ENCODE data around the gene VASP. TPM values are rescaled to one million over a fixed set of nuclear protein-coding genes. Genes with fewer than 3 reads are reported as not detected.

VASP gene
- total and polyA plus RNA-seq, 2 donors (not counting 3 experiments of a cell fraction or from before 2014, with no cell fraction given) = 94.3 to 154 TPM

GRCh38 chr19:45574526-45574925, 67.2 kb downstream of the VASP start:
- H3K4me1 ChIP-seq (ENCODE audit: control insufficient read depth, extremely low read depth, insufficient read depth, low read length) = peaks cover 2% of the 10 kb centered on the region
- intact Hi-C loops (cut with micrococcal nuclease) (no loop called here), dilution Hi-C loops (cut with MboI; ENCODE audit: extremely low pct_ligation_motif_present, low sequenced_read_pairs) (no loop called here)
- H3K9ac ChIP-seq (replicated peaks; ENCODE audit: extremely low read depth, insufficient read depth, low read length) = no peak overlapping the region
- H3K9me1 ChIP-seq (replicated peaks; ENCODE audit: control insufficient read depth, extremely low read depth, insufficient read depth, low read length) = no peaks in the 10 kb centered on the region
- BruUV-seq (replicated peaks) = no TSS peak
- no peak overlapping the region for H3K4me2 ChIP-seq (ENCODE audit: insufficient read depth, low read length)
- no peak for TF ChIP-seq POLR2A (IDR thresholded peaks at IDR 0.05; ENCODE audit: low read depth, low read length)
- TF ChIP-seq CTCF (IDR thresholded peaks at IDR 0.05; ENCODE audit: extremely low read depth in 1 of 2, insufficient read depth in 1 of 2, low read depth in 1 of 2, low read length in 2 of 2) = no peak
- no peak for TF ChIP-seq JUN (IDR thresholded peaks at IDR 0.05; ENCODE audit: borderline replicate concordance, insufficient read depth, insufficient read length, low read depth)
- no peak for TF ChIP-seq MAX (IDR thresholded peaks at IDR 0.05; ENCODE audit: insufficient read depth, insufficient read length)
- TF ChIP-seq EZH2 (IDR thresholded peaks at IDR 0.05; ENCODE audit: borderline replicate concordance, low read depth, low read length, severe bottlenecking) = no peak
- TF ChIP-seq MYC (IDR thresholded peaks at IDR 0.05; ENCODE audit: low read depth, low read length) = no peak
- no peak for TF ChIP-seq POLR2AphosphoS5 (IDR thresholded peaks at IDR 0.05; ENCODE audit: insufficient read depth, low read depth, low read length)
- H3K27ac ChIP-seq (ENCODE audit: insufficient read depth, low read depth, low read length) = no peak overlapping the region
- DNase-seq (ENCODE audit: low read depth, low spot score) (no peak), FAIRE-seq (no peak)
- POLR2A ChIA-PET = no interaction called here
- no peak overlapping the region for H2AFZ ChIP-seq (ENCODE audit: low read depth, low read length)
- H3K79me2 ChIP-seq (ENCODE audit: control insufficient read depth, insufficient read depth, low read length) = peaks cover 2% of the 10 kb centered on the region
- no peaks in the 10 kb centered on the region for H3K9me3 ChIP-seq (replicated peaks; ENCODE audit: control insufficient read depth, insufficient read depth, low read length)
- CTCF ChIA-PET = interaction anchor here (0.9 to 2.5 kb wide), 3 partner anchors 10 to 67 kb away, joined by 4 to 13 read pairs (median 4); no protein-coding TSS in a partner anchor
- H3K4me3 ChIP-seq (replicated peaks in 1 of 3; ENCODE audit: insufficient read depth in 1 of 3, low read depth in 1 of 3, low read length in 3 of 3) = no peak overlapping the region
- no peaks in the 10 kb centered on the region for H4K20me1 ChIP-seq (replicated peaks; ENCODE audit: control insufficient read depth, extremely low read depth, insufficient read depth, low read length)
- H3K36me3 ChIP-seq (ENCODE audit: control insufficient read depth in 2 of 2, extremely low read depth in 1 of 2, insufficient read depth in 2 of 2, low read length in 2 of 2) = no peaks in the 10 kb centered on the region
- H3K27me3 ChIP-seq (ENCODE audit: control insufficient read depth in 2 of 2, insufficient read depth in 2 of 2, low read length in 2 of 2) = no peaks in the 10 kb centered on the region
